Gastrocnemius medialis (tissue), 4 donors: ENCODE results near the gene TMEM272. TPM values are rescaled to one million over a fixed set of nuclear protein-coding genes. Genes with fewer than 3 reads are reported as not detected.

Source experiments
- ATAC-seq, 2 donors: fragments of 150-250 bp; one replicate each; pipeline ENCODE4 v1.9.1; 2016
- DNase-seq, 2 donors: peaks; one replicate each; pipeline ENCODE4 v3.0.0-alpha.2; 2019
- H3K27ac ChIP-seq, 4 donors: fragments of 200-600 bp; sonication (generic); 1 replicate in 1 of 4; 2 replicates in 3 of 4; pipeline ENCODE4 v1.5.1; 2016 to 2018; ENCODE audit warnings: mild to moderate bottlenecking in 2 of 4, moderate library complexity in 1 of 4
- H3K27me3 ChIP-seq, 3 donors: fragments of 200-600 bp; sonication (generic) in 2 of 3; 1 replicate in 1 of 3; 2 replicates in 2 of 3; pipeline versions ENCODE4 v1.5.1 to v1.6.0; 2016 to 2019; ENCODE audit warnings: mild to moderate bottlenecking in 1 of 3, moderate library complexity in 1 of 3
- H3K36me3 ChIP-seq, 2 donors: fragments of 200-600 bp; sonication (generic) in 1 of 2; one replicate each; pipeline ENCODE4 v1.5.1; 2017 to 2018
- H3K4me1 ChIP-seq, 2 donors: fragments of 200-600 bp; sonication (generic) in 1 of 2; one replicate each; pipeline ENCODE4 v1.5.1; 2016 to 2017; ENCODE audit warnings: mild to moderate bottlenecking in 2 of 2
- H3K4me3 ChIP-seq, 4 donors: fragments of 200-600 bp; sonication (generic) in 3 of 4; 1 replicate in 1 of 4; 2 replicates in 3 of 4; pipeline ENCODE4 v1.5.1; 2016 to 2019; ENCODE audit warnings: mild to moderate bottlenecking in 2 of 4
- H3K9me3 ChIP-seq, 3 donors: fragments of 200-600 bp; sonication (generic) in 2 of 3; 1 replicate in 1 of 3; 2 replicates in 2 of 3; pipeline ENCODE4 v1.5.1; 2016 to 2019
- CTCF ChIP-seq, 5 experiments: fragments of 450-650 bp in 3 of 5; fragments of 200-600 bp in 2 of 5; sonication (generic) in 2 of 5; IDR thresholded peaks in 4 of 5; conservative IDR thresholded peaks in 1 of 5; 1 replicate in 4 of 5; 2 replicates in 1 of 5; pipeline ENCODE4 v1.5.1; 2016 to 2019; ENCODE audit warnings: antibody characterized with exemption in 5 of 5, mild to moderate bottlenecking in 3 of 5, moderate library complexity in 3 of 5
- POLR2A ChIP-seq, 2 donors: fragments of 450-650 bp; IDR thresholded peaks; one replicate each; pipeline ENCODE4 v1.6.1; 2017; ENCODE audit warnings: antibody characterized with exemption in 2 of 2, mild to moderate bottlenecking in 2 of 2, moderate library complexity in 2 of 2
- in situ Hi-C, 4 donors: fragments of 200-750 bp; cut with MboI; loops; one replicate each; pipeline versions ENCODE4 v1.15.0 to v1.8.0; 2017; ENCODE audit warnings: low sequenced_read_pairs in 4 of 4
- intact Hi-C: fragments of 100-400 bp; cut with DNase I; formaldehyde crosslinking; loops from one replicate; pipeline ENCODE4 v1.15.1; 2023; ENCODE audit warnings: low total_unique reads
- total RNA-seq, 4 donors: library from RNA; depleted of rRNA; stranded (reverse); fragments of >200 nt; gene quantifications; one replicate each; pipeline versions ENCODE4 v1.1.0 to v1.2.3, GENCODE V29; 2016

Gene TMEM272
- total RNA-seq, 4 donors from 2014 or later, result 0.20 to 0.41 (median 0.27) TPM; not detected in 1

GRCh38 chr13:51783428-51784094, 61.4 kb downstream of the TMEM272 start:
- no peak overlapping the region for H3K27ac ChIP-seq
- no peak for ATAC-seq
- TF ChIP-seq POLR2A (IDR thresholded peaks at IDR 0.05) (no peak), CTCF (IDR thresholded peaks at IDR 0.05 in 4 of 5, conservative IDR thresholded peaks at IDR 0.05 in 1 of 5) (no peak)
- intact Hi-C loops, result no loop called here
- in situ Hi-C loops, result no loop called here
- no peak overlapping the region for H3K4me3 ChIP-seq
- no peak for DNase-seq
- no peaks in the 10 kb centered on the region for H3K27me3 ChIP-seq
- peaks cover 14 to 20% of the 10 kb centered on the region in 2 donors for H3K4me1 ChIP-seq
- H3K9me3 ChIP-seq, result no peaks in the 10 kb centered on the region
- H3K36me3 ChIP-seq, result no peaks in the 10 kb centered on the region

GRCh38 chr13:51782026-51782710, 62.8 kb downstream of the TMEM272 start:
- intact Hi-C loops (no loop called here), in situ Hi-C loops (no loop called here)
- TF ChIP-seq POLR2A (IDR thresholded peaks at IDR 0.05) (no peak), CTCF (IDR thresholded peaks at IDR 0.05 in 4 of 5, conservative IDR thresholded peaks at IDR 0.05 in 1 of 5) (no peak)
- DNase-seq (no peak), ATAC-seq (no peak)
- Histone ChIP-seq H3K27ac (no peak overlapping the region), H3K4me1 (peaks cover 16 to 18% of the 10 kb centered on the region in 2 donors), H3K36me3 (no peaks in the 10 kb centered on the region), H3K9me3 (no peaks in the 10 kb centered on the region), H3K27me3 (no peaks in the 10 kb centered on the region), H3K4me3 (no peak overlapping the region)

GRCh38 chr13:51781246-51782022, 63.5 kb downstream of the TMEM272 start:
- no peaks in the 10 kb centered on the region for H3K27me3 ChIP-seq
- ATAC-seq (no peak), DNase-seq (no peak)
- intact Hi-C loops (no loop called here), in situ Hi-C loops (no loop called here)
- no peaks in the 10 kb centered on the region for H3K36me3 ChIP-seq
- H3K4me3 ChIP-seq, result no peak overlapping the region
- no peak for TF ChIP-seq CTCF (IDR thresholded peaks at IDR 0.05 in 4 of 5, conservative IDR thresholded peaks at IDR 0.05 in 1 of 5)
- TF ChIP-seq POLR2A (IDR thresholded peaks at IDR 0.05), result no peak
- H3K4me1 ChIP-seq, result peaks cover 11% of the 10 kb centered on the region in 2 donors
- no peak overlapping the region for H3K27ac ChIP-seq
- no peaks in the 10 kb centered on the region for H3K9me3 ChIP-seq

- ATAC-seq, result no peak
- DNase-seq, result no peak
- Histone ChIP-seq H3K9me3 (no peaks in the 10 kb centered on the region), H3K4me3 (no peak overlapping the region), H3K36me3 (no peaks in the 10 kb centered on the region), H3K27ac (no peak overlapping the region), H3K4me1 (peaks cover 0 to 4% of the 10 kb centered on the region in 2 donors), H3K27me3 (no peaks in the 10 kb centered on the region)
- intact Hi-C loops, result no loop called here
- in situ Hi-C loops, result no loop called here
- no peak for TF ChIP-seq CTCF (IDR thresholded peaks at IDR 0.05 in 4 of 5, conservative IDR thresholded peaks at IDR 0.05 in 1 of 5)
Observed at GRCh38 chr13:51780099-51780498, 64.9 kb downstream of the TMEM272 start.
